Measurements from ENCODE around the gene AZIN2. TPM values are rescaled to one million over a fixed set of nuclear protein-coding genes. Genes with fewer than 3 reads are reported as not detected.

The AZIN2 gene
- total and polyA plus RNA-seq, 2 of the 13 experiments (the other 11 are each of a cell fraction or from before 2014, with no cell fraction given) = 1.7 to 3.5 TPM

GRCh38 chr1:33036526-33037503 lies 44.1 kb upstream of the AZIN2 start, which contains the start of gene AK2 (continued):
- TF ChIP-seq ZNF512 (CRISPR knock-in tag; IDR thresholded peaks at IDR 0.05) (peak; percentile 71; the same call in 1 of the 2 replicates), SMYD3 (CRISPR knock-in tag; IDR thresholded peaks at IDR 0.05) (peak; percentile 97), ZBTB43 (CRISPR knock-in tag; conservative IDR thresholded peaks at IDR 0.05) (peak; percentile 74), CBX1 (IDR thresholded peaks at IDR 0.05; ENCODE audit: low read depth) (no peak), ZIK1 (CRISPR knock-in tag; IDR thresholded peaks at IDR 0.05; ENCODE audit: borderline replicate concordance, low read depth) (peak; percentile 98), ZNF644 (CRISPR knock-in tag; IDR thresholded peaks at IDR 0.05; ENCODE audit: low read depth) (no peak), HOXA3 (CRISPR knock-in tag; IDR thresholded peaks at IDR 0.05) (peak; percentile 89), ZC3H4 (CRISPR knock-in tag; IDR thresholded peaks at IDR 0.05; ENCODE audit: borderline replicate concordance) (no peak), CSRNP1 (CRISPR knock-in tag; IDR thresholded peaks at IDR 0.05) (peak; percentile 96), ERF (CRISPR knock-in tag; IDR thresholded peaks at IDR 0.05) (peak; percentile 94), ZNF263 (CRISPR knock-in tag; IDR thresholded peaks at IDR 0.05) (peak; percentile 64), PHF20 (CRISPR knock-in tag; IDR thresholded peaks at IDR 0.05) (peak; percentile 85), CCAR2 (optimal IDR thresholded peaks at IDR 0.05; ENCODE audit: low read depth, low read length) (no peak), PLRG1 (conservative IDR thresholded peaks at IDR 0.05) (no peak), SNAPC2 (CRISPR knock-in tag; IDR thresholded peaks at IDR 0.05) (peak; percentile 97), ZNF431 (CRISPR knock-in tag; IDR thresholded peaks at IDR 0.05; ENCODE audit: borderline replicate concordance, low read depth) (peak; percentile 83), POLR2G (IDR thresholded peaks at IDR 0.05; ENCODE audit: low read depth, low read length) (peak; percentile 75), MTF1 (CRISPR knock-in tag; IDR thresholded peaks at IDR 0.05) (peak; percentile 0; the same call in 1 of the 2 replicates), ZNF784 (CRISPR knock-in tag; IDR thresholded peaks at IDR 0.05; ENCODE audit: borderline replicate concordance) (peak; percentile 53; the same call in 1 of the 2 replicates), YEATS4 (CRISPR knock-in tag; IDR thresholded peaks at IDR 0.05; ENCODE audit: borderline replicate concordance) (peak; percentile 81; the same call in 1 of the 2 replicates)
- TF ChIP-seq, protein P1, sequence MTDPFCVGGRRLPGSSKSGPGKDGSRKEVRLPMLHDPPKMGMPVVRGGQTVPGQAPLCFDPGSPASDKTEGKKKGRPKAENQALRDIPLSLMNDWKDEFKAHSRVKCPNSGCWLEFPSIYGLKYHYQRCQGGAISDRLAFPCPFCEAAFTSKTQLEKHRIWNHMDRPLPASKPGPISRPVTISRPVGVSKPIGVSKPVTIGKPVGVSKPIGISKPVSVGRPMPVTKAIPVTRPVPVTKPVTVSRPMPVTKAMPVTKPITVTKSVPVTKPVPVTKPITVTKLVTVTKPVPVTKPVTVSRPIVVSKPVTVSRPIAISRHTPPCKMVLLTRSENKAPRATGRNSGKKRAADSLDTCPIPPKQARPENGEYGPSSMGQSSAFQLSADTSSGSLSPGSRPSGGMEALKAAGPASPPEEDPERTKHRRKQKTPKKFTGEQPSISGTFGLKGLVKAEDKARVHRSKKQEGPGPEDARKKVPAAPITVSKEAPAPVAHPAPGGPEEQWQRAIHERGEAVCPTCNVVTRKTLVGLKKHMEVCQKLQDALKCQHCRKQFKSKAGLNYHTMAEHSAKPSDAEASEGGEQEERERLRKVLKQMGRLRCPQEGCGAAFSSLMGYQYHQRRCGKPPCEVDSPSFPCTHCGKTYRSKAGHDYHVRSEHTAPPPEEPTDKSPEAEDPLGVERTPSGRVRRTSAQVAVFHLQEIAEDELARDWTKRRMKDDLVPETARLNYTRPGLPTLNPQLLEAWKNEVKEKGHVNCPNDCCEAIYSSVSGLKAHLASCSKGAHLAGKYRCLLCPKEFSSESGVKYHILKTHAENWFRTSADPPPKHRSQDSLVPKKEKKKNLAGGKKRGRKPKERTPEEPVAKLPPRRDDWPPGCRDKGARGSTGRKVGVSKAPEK (CRISPR knock-in tag; IDR thresholded peaks at IDR 0.05; ENCODE audit: borderline replicate concordance) = no peak; the same call in 1 of the 2 replicates

Measured in HepG2 (cell line).